Lower lobe of right lung (tissue), 2 donors: Measurements from ENCODE around the gene GABRB1. TPM values are rescaled to one million over a fixed set of nuclear protein-coding genes. Genes with fewer than 3 reads are reported as not detected.

Experiments used
- ATAC-seq, 2 donors: fragments of 200-7000 bp; cut with Tn5 transposase; one replicate each; pipeline ENCODE4 v1.9.1; 2020 to 2022; ENCODE audit warnings: mild to moderate bottlenecking in 2 of 2, moderate library complexity in 2 of 2
- DNase-seq: peaks from one replicate; pipeline ENCODE4 v3.0.0-alpha.2; 2020
- H3K27ac ChIP-seq: fragments of 200-600 bp; one replicate; pipeline ENCODE4 v1.8.0; 2022
- H3K27me3 ChIP-seq: fragments of 200-600 bp; one replicate; pipeline ENCODE4 v1.8.0; 2022; ENCODE audit warnings: low read depth
- H3K36me3 ChIP-seq: fragments of 200-600 bp; one replicate; pipeline ENCODE4 v1.8.0; 2022; ENCODE audit warnings: mild to moderate bottlenecking
- H3K4me1 ChIP-seq: fragments of 200-600 bp; one replicate; pipeline ENCODE4 v1.8.0; 2022
- H3K4me3 ChIP-seq: fragments of 200-600 bp; one replicate; pipeline ENCODE4 v1.8.0; 2022; ENCODE audit warnings: mild to moderate bottlenecking
- H3K9me3 ChIP-seq: fragments of 200-600 bp; one replicate; pipeline ENCODE4 v1.8.0; 2022
- intact Hi-C: fragments of 100-400 bp; cut with DNase I; formaldehyde crosslinking; loops from one replicate; pipeline ENCODE4 v1.11.0; 2022
- total RNA-seq: library from RNA; stranded (reverse); fragmentation: NEBNext Ultra II Directional; extraction: Animal tissue kit (Norgen Biotek cat#: 25700); gene quantifications from one replicate; pipeline ENCODE4 v1.2.1, GENCODE V29; 2021
- TF ChIP-seq, protein P1 (sequence below): fragments of 200-600 bp; IDR thresholded peaks from one replicate; pipeline ENCODE4 v1.8.0; 2022; ENCODE audit warnings: antibody characterized with exemption, mild to moderate bottlenecking
- donor health status: DM: no; HTN: yes; CAD: no; lungs with severe emphysema.

GABRB1 gene
- total RNA-seq, 1 donor from 2014 or later = not detected

GRCh38 chr4:47209833-47210232 is 178.5 kb downstream of the GABRB1 start:
- no peaks in the 10 kb centered on the region for H3K36me3 ChIP-seq
- no peak overlapping the region for H3K27ac ChIP-seq
- H3K4me1 ChIP-seq = no peaks in the 10 kb centered on the region
- no peak for DNase-seq
- H3K27me3 ChIP-seq = no peaks in the 10 kb centered on the region
- ATAC-seq = no peak
- no peak overlapping the region for H3K4me3 ChIP-seq
- TF ChIP-seq, protein P1, sequence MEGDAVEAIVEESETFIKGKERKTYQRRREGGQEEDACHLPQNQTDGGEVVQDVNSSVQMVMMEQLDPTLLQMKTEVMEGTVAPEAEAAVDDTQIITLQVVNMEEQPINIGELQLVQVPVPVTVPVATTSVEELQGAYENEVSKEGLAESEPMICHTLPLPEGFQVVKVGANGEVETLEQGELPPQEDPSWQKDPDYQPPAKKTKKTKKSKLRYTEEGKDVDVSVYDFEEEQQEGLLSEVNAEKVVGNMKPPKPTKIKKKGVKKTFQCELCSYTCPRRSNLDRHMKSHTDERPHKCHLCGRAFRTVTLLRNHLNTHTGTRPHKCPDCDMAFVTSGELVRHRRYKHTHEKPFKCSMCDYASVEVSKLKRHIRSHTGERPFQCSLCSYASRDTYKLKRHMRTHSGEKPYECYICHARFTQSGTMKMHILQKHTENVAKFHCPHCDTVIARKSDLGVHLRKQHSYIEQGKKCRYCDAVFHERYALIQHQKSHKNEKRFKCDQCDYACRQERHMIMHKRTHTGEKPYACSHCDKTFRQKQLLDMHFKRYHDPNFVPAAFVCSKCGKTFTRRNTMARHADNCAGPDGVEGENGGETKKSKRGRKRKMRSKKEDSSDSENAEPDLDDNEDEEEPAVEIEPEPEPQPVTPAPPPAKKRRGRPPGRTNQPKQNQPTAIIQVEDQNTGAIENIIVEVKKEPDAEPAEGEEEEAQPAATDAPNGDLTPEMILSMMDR = no peak
- no peaks in the 10 kb centered on the region for H3K9me3 ChIP-seq
- intact Hi-C loops = no loop called here

DNA sequence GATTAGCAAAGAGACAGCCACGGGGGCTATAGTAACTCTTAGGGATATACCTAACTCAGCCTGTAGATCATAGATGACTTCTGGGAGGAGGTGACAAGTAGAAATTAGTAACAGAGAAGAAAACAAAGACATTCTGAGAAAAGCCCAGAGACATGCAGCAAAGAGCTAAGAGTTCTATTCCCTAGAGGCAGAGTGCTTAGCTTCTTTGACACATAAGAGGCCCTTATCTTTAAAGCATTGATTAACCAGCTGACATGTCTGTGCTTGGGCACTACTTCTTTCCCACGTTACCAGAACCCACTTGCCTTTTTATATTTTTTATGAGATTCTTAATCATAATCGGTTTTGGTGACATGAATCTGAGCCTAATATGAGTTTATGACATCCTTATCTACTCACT is 179.5 kb downstream of the GABRB1 start:
- H3K36me3 ChIP-seq = no peaks in the 10 kb centered on the region
- no peak for ATAC-seq
- no peaks in the 10 kb centered on the region for H3K9me3 ChIP-seq
- intact Hi-C loops = no loop called here
- H3K27ac ChIP-seq = no peak overlapping the region
- H3K4me3 ChIP-seq = no peak overlapping the region
- H3K4me1 ChIP-seq = no peaks in the 10 kb centered on the region
- no peak for DNase-seq
- no peaks in the 10 kb centered on the region for H3K27me3 ChIP-seq
- TF ChIP-seq, protein P1 = no peak

DNA sequence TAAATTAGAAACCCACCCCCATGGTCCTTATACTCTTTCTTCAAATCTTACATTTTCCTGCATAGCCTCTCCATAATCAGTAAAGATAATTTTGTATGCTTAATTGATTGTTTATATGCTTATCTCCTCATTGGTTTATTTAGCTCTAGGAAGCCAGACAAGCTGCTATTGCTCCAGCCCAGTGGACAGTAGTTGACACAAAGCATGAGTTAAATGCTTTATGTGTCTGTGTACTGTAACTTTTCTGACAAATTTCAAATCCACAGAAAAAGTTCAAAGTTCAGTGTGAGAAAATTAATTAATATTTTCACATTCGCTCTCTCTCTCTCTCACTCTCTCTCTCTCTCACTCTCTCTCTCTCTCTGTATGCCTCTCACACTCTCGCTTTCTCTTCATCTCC is 181.7 kb downstream of the GABRB1 start:
- H3K27me3 ChIP-seq = no peaks in the 10 kb centered on the region
- H3K27ac ChIP-seq = no peak overlapping the region
- no peaks in the 10 kb centered on the region for H3K36me3 ChIP-seq
- H3K4me1 ChIP-seq = no peaks in the 10 kb centered on the region
- DNase-seq (no peak), ATAC-seq (no peak)
- H3K9me3 ChIP-seq = no peaks in the 10 kb centered on the region
- intact Hi-C loops = no loop called here
- H3K4me3 ChIP-seq = no peak overlapping the region
- TF ChIP-seq, protein P1 = no peak

GRCh38 chr4:47213539-47213938 is 182.2 kb downstream of the GABRB1 start:
- ATAC-seq (no peak), DNase-seq (no peak)
- intact Hi-C loops = no loop called here
- H3K4me3 ChIP-seq = no peak overlapping the region
- no peaks in the 10 kb centered on the region for H3K36me3 ChIP-seq
- H3K27me3 ChIP-seq = no peaks in the 10 kb centered on the region
- no peak overlapping the region for H3K27ac ChIP-seq
- H3K9me3 ChIP-seq = no peaks in the 10 kb centered on the region
- no peaks in the 10 kb centered on the region for H3K4me1 ChIP-seq
- TF ChIP-seq, protein P1 = no peak

- no peaks in the 10 kb centered on the region for H3K4me1 ChIP-seq
- H3K9me3 ChIP-seq = no peaks in the 10 kb centered on the region
- H3K27me3 ChIP-seq = no peaks in the 10 kb centered on the region
- intact Hi-C loops = no loop called here
- no peaks in the 10 kb centered on the region for H3K36me3 ChIP-seq
- no peak for ATAC-seq
- TF ChIP-seq, protein P1 = no peak
- DNase-seq = no peak
- no peak overlapping the region for H3K27ac ChIP-seq
- no peak overlapping the region for H3K4me3 ChIP-seq
These were observed 182.6 kb downstream of the GABRB1 start for GRCh38 chr4:47213971-47214370.

GRCh38 chr4:47215759-47216158 is 184.4 kb downstream of the GABRB1 start:
- ATAC-seq (no peak), DNase-seq (no peak)
- Histone ChIP-seq H3K9me3 (no peaks in the 10 kb centered on the region), H3K36me3 (no peaks in the 10 kb centered on the region), H3K27ac (no peak overlapping the region), H3K4me3 (no peak overlapping the region), H3K27me3 (no peaks in the 10 kb centered on the region), H3K4me1 (no peaks in the 10 kb centered on the region)
- TF ChIP-seq, protein P1 = no peak
- intact Hi-C loops = no loop called here
